Activated gamma-delta T cell treated with anti-CD3 and anti-CD28 coated beads, Interleukin-2, amount 50 U/mL, for 16 hours (primary cell): ENCODE results near the gene TMC5.

Experiments
- DNase-seq: peaks from one replicate; pipeline ENCODE4 v3.0.0-alpha.2; 2020; ENCODE audit warnings: low read depth

TMC5 gene

DNA sequence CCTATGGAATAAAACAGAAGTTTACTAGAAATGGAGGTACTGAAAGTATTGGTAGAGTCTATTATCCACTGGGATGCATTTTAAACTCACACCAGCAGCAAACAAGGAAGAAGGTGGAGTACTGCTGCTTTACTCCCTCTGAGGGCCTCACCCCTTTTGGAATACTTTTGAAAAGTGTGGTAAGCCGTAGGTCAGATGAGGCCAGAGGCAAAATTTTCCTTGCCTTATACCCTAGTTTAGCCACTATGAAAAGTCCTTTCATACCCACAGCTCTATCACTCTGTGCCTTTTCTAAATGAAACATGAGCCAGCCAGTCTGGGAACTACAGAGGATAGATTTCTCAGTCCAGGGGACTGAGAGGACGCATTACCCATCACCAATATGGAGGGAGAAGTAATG is 90.2 kb downstream of the TMC5 start:
- DNase-seq, result no peak

DNA sequence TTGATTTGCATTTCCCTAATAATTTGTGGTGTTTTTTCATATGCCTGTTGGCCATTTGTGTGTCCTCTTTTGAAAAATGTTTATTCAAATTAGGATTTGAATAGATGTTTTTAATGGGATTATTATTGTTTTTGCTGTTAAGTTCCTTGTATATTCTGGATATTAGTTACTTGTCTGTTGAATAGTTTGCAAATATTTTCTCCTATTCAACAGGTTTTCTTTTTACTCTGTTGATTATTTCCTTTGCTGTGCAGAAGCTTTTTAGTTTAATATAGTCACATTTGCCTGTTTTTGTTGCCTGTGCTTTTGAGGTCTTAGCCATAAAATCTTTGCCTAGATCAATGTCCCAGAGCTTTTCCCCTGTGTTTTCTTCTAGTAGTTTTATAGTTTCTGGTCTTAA is 94.6 kb downstream of the TMC5 start:
- DNase-seq, result no peak

DNA sequence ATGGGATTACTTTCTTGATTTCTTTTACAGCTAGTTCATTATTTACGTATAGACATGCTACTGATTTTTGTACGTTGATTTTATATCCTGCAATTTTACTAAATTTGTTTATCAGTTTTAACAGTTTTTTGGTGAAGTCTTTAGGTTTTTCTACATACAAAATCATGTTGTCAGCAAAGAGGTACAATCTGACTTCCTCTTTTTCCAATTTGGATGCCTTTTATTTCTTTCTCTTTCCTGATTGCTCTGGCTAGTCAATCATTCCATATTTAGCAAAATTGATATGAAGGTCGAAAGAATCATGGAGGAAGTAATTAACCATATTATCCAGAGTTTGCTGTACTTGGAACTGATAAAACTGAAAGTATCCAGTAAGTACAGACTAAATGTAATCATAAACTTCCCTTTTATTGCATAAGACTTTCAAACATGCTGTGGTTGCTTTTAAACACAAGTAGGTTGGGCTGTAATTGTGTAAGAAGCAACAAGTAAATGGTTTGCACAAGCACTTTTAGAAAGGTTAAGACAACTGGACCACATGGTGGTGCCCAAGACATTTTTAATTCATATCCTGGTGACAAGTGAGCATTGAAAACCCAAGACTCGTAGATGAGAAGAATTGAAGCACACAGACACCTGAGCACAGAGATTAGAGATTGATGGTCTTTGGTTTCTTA is 95.8 kb downstream of the TMC5 start:
- DNase-seq, result no peak

DNA sequence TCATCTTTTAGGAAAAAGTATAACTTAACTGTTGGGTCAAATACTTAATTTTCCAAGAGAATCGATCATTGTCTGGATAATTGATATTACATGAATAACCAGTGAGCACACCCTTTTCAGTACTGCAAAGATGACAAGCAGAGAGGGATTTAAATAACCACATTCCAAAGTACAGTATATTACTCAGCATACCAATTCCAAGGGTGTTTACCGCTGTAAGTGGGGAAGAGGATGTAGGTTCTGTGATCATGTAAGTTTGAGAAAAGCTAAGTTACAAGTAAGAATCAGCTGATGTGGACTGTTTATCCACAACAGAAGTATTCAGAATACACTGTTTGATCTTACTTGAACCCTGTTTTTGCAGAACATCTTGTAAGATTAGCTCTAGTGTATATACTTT is 98.1 kb downstream of the TMC5 start:
- DNase-seq, result no peak

DNA sequence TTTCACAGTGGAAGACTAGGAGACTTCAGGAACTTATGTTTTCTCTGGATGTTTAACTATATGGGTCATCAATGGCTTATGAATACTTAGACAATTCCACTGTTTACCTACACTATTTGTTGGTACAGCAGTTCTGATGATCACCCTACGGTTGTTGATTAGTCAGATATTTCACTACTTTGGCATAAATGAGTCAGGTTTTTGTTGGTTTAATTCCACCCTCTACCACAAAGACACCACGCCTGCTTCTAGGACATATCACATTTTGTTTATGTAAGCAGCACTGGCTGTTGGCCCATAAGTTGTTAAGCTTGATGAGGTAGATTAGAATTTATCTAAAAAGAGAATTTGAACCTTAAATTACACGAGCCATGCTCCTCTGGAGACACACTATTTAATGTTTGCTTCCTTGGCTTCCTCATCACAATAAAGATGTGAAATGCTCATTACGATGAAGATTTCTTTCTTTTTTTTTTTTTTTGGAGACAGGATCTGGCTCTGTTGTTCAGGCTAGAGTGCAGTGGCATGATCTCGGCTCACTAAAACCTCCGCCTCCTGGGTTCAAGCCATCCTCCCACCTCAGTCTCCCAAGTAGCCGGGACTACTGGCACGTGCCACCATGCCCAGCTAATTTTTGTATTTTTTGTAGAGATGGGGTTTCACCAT is 99.9 kb downstream of the TMC5 start:
- no peak for DNase-seq

DNA sequence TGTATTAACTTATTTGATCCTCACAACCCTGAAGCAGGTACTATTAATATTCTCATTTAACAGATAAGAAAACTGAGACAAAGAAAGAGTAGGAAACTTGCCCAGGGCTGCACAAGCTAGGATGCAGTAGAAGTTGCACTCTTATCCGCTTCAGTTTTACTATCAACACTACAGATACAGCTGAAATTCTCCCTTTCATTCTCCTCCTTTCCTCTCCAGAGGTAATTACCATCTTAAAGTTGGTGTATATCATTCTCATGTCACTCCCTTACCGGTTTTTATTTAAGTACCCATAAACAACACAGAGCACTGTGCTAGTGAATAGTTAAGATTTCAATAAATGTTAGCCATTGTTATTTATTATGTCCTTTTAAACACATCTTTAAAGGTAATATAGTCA is 100.7 kb downstream of the TMC5 start:
- no peak for DNase-seq

DNA sequence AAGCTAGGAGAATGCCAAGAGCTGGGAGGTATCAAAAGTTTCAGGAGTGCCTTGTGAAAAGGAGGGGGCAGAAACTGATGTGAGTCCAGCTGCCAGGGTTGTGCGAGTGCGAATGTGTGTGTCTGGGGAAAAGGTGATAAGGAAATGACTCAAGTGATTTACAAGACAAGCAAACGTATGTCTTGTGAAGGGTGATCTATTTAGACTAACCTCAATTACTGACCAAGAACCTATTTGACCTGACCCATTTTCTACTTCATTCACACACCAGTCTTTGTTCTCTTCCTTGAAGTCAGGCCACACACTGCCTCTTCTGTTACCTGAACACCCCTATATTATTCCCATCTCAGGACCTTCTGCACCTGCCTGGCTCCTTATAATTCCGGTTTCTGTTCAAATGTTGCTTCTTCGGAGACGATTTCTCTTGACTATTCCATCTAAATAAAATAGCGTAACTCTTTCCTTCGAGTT is 103.2 kb downstream of the TMC5 start:
- no peak for DNase-seq

DNA sequence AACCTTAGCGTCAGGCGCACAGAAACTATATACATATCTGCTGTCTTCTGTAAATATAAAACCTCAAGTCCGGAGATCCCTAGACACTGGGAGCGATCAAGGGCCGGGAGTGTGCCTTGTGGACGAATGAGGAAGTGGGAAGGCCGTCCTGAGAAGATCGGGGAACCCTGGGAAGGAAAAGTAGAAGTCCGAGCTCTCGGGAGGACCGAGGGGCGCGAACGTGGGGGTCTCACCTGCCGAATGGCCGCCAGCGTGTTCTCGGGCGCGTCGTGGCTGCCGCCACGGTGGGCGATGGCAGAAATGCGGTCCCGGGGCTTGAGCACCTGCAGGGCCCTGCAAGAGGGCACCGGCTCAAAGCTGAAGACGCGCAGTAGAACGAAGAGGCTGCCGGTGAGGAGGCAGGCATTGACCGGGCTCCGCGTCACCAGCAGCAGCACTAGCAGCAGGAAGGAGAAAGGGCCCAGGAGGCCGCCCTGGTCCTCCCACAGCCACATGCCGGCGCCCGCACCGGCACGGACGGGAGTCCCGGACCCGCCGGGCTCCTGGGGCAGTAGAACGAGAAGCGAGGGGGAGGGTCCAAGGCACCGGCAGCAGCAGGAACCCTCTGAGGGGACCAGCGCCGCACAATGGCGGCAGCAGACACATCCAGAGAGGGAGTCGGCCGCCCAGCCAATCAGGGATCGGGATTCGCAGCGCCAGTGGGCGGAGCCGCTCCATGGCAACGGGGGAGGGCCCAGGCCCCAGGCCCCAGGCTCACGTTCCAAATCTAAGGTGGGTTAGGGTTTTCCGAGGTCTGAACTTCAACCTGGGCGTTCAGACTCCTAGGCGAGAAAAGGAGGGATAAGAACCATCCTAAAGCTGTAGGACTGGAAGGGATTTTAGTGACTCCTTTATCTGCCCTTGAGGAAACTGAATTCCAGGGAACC is 104.1 kb downstream of the TMC5 start, which contains the start of gene GDE1:
TSS of gene GDE1 (minus strand) at position 628 of the 926 bp plus-strand sequence. CDS start at position 494, 134 bp downstream.
- DNase-seq, result peak; percentile 92

DNA sequence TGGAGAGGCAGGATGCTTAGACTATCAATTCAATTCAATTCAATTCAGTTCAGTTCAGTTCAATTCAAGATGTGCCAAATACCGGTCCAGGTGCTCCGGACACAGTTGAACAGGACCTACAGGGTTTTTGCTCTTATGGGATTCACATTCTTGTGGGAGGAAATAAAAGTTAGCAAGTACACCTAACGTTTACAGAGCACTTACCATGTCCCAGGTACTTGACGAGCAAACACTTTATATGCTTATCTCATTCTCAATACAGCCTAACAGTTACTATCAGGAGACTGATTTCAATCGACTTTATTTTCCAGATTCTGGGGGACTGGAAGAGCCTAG is 104.7 kb downstream of the TMC5 start:
- DNase-seq, result no peak

DNA sequence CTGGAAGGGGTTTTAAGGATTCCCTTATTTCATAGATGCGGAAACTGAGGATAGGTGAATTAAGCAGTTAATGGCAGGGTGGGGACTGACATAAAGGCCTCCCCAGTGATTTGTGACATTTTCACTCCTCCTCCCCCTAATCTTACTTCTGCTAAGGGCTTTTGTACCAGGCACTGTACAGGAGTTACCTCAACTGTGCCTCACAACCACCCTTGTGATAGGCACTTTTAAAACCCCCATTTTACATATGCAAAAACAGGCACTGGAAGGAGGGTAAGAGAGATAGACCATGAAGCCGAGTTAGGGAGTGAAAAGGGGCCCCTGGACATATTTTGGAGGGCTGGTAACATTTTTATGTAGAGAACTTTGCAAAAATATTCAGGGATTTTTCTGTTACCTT is 105.1 kb downstream of the TMC5 start:
- DNase-seq, result no peak

DNA sequence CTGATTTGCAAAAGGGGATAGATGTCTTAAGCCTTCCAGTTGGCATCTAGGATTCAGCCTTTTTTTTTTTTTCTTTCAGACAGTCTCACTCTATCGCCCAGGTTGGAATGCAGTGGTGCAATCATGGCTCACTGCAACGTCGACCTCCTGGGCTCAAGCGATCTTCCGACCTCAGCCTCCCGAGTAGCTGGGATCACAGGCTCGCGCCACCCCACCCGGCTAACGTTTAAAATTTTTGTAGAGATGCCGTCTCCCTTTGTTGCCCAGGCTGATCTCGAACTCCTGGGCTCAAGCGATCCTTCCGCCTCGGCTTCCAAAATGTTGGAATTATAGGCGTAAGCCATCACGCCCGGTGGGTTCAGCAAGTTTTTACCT is 105.5 kb downstream of the TMC5 start:
- DNase-seq, result no peak

DNA sequence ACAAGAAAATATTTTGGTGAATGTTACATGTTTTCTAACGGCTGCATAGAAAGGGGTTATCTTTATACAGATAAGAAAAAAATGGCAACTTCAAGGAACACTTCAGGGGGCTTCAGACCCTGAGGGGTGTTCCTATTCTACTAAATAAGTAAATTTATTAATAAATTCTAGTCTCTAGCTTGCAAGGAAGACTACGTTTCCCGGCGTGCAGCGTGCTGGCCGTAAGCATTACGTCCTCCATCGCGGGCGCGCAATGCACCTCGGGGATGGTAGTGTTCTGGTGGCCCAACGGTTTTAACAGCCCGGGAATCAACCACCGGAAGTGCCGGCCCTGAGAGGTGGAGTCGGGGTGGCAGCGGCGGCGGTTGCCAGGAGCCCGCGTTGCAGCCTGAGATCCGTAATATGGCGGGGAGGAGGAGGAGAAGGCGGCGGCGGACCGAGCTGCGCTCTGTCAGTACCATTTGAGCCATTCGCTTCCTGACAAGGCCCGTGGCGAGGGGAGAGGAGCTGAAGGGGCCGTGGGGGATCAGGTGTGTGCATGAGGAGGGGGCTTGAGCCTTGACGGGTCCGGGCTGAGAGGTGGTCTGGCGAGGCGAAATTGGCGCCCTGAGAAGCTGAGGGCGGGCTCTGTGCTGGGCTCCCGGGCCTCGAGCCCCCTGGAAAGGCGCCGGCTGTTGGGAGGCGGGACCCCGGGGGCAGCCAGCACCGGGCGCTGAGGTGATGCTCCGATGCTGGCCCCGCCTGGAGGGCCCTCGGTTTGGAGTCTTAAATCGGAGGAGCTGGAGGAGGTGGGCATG is 106.1 kb downstream of the TMC5 start, which contains the start of gene CCP110:
TSS of gene CCP110 (plus strand) at position 384 of the 797 bp plus-strand sequence. CDS start 3,940 bp downstream, outside the sequence.
- peak; percentile 88 for DNase-seq

DNA sequence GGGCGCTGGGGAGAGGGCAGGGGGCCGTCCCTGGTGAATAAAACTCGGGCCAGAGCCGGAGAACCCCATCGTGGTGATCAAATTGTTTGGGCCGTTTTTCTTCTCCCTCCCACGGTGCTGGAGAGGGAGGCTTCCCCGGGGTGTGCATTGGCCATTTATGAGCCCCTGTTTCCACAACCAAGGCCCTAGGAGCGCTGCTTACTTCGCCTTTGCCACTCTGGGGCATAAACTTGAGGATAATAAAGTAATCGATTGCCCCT is 106.6 kb downstream of the TMC5 start:
- DNase-seq, result no peak

DNA sequence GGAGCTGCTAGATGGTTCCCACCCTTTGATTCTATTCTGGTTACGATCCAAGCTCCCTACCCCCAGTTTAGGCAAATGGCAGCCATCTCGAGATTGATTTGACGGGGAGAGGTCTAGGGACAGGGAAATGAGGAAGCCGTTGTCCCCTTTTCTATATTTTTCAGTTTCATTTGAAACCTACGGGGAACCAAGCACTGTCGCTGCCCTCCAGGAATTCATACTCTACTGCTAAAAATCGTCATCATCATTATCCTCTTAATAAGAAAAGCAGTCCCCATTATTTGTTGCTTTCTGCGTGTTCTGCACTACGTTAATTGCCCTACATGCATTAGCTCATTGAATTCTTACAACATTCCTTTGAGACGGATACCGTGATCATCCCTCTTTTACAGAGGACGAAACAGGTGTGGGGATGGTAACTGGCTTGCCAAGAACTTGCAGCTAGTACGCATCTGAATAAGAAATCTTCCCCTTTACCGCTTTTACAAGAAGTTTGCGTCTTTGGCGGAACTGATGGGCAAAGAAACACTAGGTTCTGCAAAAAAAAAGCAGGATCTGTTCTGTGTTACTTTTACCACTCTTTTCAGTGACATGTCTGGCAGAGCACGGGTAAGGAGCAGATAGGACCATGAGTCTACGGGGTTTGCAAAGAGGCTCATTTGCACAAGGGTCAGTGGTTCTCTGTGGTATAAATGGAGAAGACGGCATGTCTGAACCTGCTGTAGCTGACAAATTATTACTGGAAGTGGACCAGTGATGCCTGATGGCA is 107.1 kb downstream of the TMC5 start:
- DNase-seq, result no peak

DNA sequence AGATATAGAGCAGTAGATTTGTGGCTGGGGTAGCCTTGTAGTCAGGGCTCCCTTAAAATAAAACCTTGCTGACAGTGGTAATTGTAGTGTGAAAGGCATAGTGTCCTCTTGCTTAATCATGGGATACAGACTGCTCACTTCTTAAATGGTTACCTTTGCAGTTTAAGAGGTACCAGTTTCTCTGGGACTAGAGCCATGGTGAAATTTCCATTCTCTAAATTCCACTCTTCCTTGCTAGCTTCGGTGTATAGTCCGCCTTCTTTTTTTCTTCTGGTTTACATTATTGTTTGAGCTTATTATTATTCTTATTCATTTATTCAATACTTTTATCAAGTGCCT is 107.7 kb downstream of the TMC5 start:
- DNase-seq, result no peak

DNA sequence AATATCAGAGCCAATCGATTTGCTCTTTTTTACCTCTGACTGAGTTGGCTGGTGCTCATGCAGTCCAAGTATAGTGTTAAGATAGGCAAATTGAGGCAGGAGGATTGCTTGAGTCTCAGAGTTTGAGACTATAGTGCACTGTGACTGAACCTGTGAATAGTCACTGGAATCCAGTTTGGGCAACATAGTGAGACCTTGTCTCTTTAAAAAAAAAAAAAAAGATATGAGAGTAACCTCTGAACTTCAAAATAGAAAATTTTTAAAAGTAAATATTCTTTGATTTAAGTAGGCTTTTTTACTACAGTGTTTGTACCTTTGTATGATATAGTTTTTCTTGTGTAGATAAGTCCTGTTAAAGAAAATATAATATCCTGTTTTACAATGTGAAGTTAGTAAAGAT is 109.5 kb downstream of the TMC5 start:
- DNase-seq, result no peak

DNA sequence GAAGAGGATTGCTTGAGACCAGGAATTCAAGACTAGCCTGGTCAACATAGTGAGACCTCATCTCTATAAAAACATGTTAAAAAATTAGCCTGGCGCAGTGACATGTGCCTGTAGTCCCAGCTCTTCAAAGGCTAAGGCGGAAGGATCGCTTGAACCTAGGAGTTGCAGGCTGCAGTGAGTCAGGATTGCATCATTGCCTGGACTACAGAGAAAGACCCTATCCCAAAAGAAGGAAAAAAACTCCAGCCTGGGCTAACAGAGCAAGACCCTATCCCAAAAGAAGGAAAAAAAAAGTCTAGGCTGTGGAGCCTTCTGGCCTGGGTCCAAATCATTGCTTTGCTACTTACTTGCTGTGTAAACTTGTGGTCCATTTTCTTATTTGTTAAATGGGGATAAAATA is 111.0 kb downstream of the TMC5 start:
- no peak for DNase-seq

DNA sequence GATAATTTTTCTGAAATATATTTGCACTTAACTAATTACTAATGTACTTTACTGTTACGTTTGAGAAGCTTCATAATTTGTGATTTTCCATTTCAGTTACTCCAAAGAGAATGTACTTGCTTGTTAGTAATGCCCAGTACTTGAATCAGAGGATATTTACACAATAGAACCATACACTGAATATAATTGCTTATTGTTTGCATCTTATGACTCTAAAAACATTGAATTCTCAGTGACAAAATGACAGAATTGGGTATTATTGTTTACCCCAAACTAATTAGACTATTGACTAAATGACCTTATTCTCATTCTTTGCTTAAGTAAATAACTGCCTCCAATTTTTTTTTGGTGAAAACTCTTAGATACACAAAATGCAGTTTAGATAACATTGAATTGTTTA is 114.9 kb downstream of the TMC5 start:
- no peak for DNase-seq

DNA sequence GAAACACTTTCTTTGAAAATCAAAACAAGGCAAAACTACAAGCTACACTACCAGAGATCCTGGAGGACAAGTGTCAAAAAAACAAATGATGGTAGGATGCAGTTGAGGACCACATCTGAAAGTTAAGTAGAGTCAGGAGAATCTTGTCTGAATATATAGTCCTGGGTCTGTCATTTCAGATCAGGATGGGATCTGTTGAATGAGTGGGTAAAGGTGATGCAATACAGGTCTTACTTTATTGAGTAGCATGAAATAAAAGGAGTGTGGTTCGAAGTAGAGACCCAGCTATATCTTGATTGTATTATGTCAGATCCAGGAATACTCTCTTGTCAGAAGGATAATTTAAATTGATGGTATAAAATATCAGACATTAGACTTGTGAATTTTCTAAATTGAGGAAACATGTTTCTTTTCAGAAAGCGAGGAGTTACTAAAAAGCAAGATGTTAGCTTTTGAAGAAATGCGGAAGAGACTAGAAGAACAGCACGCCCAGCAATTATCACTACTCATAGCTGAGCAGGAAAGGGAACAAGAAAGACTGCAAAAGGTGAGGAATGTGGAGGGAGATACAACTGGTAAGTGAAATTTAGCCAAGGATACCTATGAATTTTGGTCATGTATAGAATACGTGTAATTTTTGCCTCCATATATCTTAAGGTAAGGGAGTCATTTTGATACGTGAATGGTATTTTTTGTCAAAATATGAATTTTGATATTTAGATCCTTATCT is 122.7 kb downstream of the TMC5 start:
- no peak for DNase-seq

DNA sequence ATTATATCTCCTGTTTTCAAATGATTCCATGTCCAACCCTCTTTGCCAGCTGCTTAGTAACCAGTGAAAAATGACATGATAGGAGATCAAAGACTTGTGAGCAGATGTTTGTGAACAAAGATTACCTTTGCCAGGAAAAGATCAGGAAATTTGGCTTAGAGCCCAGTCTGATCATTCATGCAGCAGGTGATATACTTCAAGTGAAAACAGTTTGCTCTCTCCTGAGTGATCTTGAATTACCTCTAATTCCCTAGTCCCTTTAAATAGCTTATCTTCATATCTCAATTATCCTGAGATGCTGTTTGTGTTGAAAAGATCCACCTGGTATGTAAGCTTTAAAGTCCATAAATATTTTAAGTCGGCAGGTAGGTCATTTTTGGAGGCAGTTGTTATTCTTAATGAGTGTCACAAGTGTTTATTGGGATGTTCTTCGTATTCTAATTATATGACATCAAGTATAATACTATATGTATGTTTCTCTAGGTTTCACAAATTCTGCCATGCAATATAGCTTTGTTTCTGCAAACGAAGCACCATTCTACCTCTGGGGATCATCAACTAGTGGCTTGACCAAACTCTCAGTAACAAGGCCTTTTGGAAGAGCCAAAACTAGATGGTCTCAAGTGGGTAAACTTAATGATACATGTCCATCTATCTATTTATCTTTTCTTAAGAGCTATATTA is 124.6 kb downstream of the TMC5 start:
- DNase-seq, result no peak
